WTC11 (cell line): Measurements from ENCODE around the gene HECW1. TPM values are rescaled to one million over a fixed set of nuclear protein-coding genes. Genes with fewer than 3 reads are reported as not detected.

Source experiments
- ATAC-seq: fragments of 200-7000 bp; cut with Tn5 transposase; 2 replicates; pipeline ENCODE4 v1.10.0; 2021; ENCODE audit warnings: mild to moderate bottlenecking, moderate library complexity
- CTCF ChIA-PET: fragments of 300-600 bp; sonication (Branson Sonifier 250); formaldehyde crosslinking; loops from one replicate; lab custom pipeline; 2021; ENCODE audit warnings: antibody characterized with exemption; lab: Charles Lee
- POLR2A ChIA-PET: fragments of 350-600 bp; sonication (Branson Sonifier 250); formaldehyde crosslinking; loops from one replicate; lab custom pipeline; 2021; ENCODE audit warnings: antibody characterized with exemption; lab: Charles Lee
- DNase-seq: peaks from one replicate; pipeline ENCODE4 v3.0.0; 2021; ENCODE audit warnings: low spot score
- H3K27ac Mint-ChIP-seq: 2 replicates; pipeline ENCODE4 v1.8.0; 2021; ENCODE audit warnings: mixed read lengths
- H3K27me3 Mint-ChIP-seq: 2 replicates; pipeline ENCODE4 v1.8.0; 2021; ENCODE audit warnings: low read depth, mild to moderate bottlenecking, moderate library complexity, mixed read lengths
- H3K36me3 Mint-ChIP-seq: 2 replicates; pipeline ENCODE4 v1.8.0; 2021; ENCODE audit warnings: mixed read lengths
- H3K4me1 Mint-ChIP-seq: 2 replicates; pipeline ENCODE4 v1.8.0; 2022; ENCODE audit warnings: mixed read lengths
- H3K4me3 Mint-ChIP-seq: 2 replicates; pipeline ENCODE4 v1.8.0; 2021; ENCODE audit warnings: mild to moderate bottlenecking, moderate library complexity, mixed read lengths
- H3K9me3 Mint-ChIP-seq: 2 replicates; pipeline ENCODE4 v1.8.0; 2021; ENCODE audit warnings: mixed read lengths
- ATF1 ChIP-seq: sonication (generic); formaldehyde crosslinking; IDR thresholded peaks from 2 replicates; pipeline ENCODE4 v1.8.1; 2023; ENCODE audit warnings: mild to moderate bottlenecking, moderate library complexity, missing genetic modification reagents
- ATF6 ChIP-seq: sonication (generic); formaldehyde crosslinking; IDR thresholded peaks from 2 replicates; pipeline ENCODE4 v1.8.1; 2023; ENCODE audit warnings: mild to moderate bottlenecking, missing genetic modification reagents
- CBFB ChIP-seq: sonication (generic); formaldehyde crosslinking; IDR thresholded peaks from 2 replicates; pipeline ENCODE4 v1.8.1; 2022; ENCODE audit warnings: mild to moderate bottlenecking, low read depth, missing genetic modification reagents
- CDX4 ChIP-seq: fragments of 250-450 bp; sonication (Bioruptor Pico); IDR thresholded peaks from 2 replicates; pipeline ENCODE4 v1.9.0; 2021; ENCODE audit warnings: moderate library complexity, mild to moderate bottlenecking, inconsistent platforms, borderline replicate concordance
- CREM ChIP-seq: sonication (generic); formaldehyde crosslinking; IDR thresholded peaks from 2 replicates; pipeline ENCODE4 v1.8.1; 2022; ENCODE audit warnings: mild to moderate bottlenecking, missing genetic modification reagents, moderate library complexity
- CTCF ChIP-seq: fragments of 200-600 bp; IDR thresholded peaks from 2 replicates; pipeline ENCODE4 v1.8.0; 2022; ENCODE audit warnings: antibody characterized with exemption
- ERG ChIP-seq: fragments of 250-450 bp; sonication (Bioruptor Pico); IDR thresholded peaks from 2 replicates; pipeline ENCODE4 v1.8.0; 2021; ENCODE audit warnings: mild to moderate bottlenecking
- ESRRA ChIP-seq: sonication (generic); formaldehyde crosslinking; IDR thresholded peaks from 2 replicates; pipeline ENCODE4 v1.8.1; 2022; ENCODE audit warnings: mild to moderate bottlenecking, missing genetic modification reagents, borderline replicate concordance
- FOXJ3 ChIP-seq: sonication (generic); formaldehyde crosslinking; IDR thresholded peaks from 2 replicates; pipeline ENCODE4 v1.9.0; 2021; ENCODE audit warnings: missing genetic modification reagents, mild to moderate bottlenecking, borderline replicate concordance
- FOXP1 ChIP-seq: sonication (generic); formaldehyde crosslinking; IDR thresholded peaks from 2 replicates; pipeline ENCODE4 v1.8.0; 2022; ENCODE audit warnings: missing genetic modification reagents, mild to moderate bottlenecking, moderate library complexity, borderline replicate concordance
- FOXP4 ChIP-seq: sonication (generic); formaldehyde crosslinking; IDR thresholded peaks from 2 replicates; pipeline ENCODE4 v1.8.0; 2022; ENCODE audit warnings: mild to moderate bottlenecking, missing genetic modification reagents
- GABPB1 ChIP-seq: sonication (generic); formaldehyde crosslinking; IDR thresholded peaks from 2 replicates; pipeline ENCODE4 v1.8.1; 2023; ENCODE audit warnings: mild to moderate bottlenecking, missing genetic modification reagents
- IRF1 ChIP-seq: sonication (generic); formaldehyde crosslinking; IDR thresholded peaks from 2 replicates; pipeline ENCODE4 v1.8.0; 2023; ENCODE audit warnings: missing genetic modification reagents
- JUN ChIP-seq: sonication (generic); formaldehyde crosslinking; IDR thresholded peaks from 2 replicates; pipeline ENCODE4 v1.8.0; 2023; ENCODE audit warnings: mild to moderate bottlenecking, missing genetic modification reagents
- KAT7 ChIP-seq: sonication (generic); formaldehyde crosslinking; IDR thresholded peaks from 2 replicates; pipeline ENCODE4 v1.8.1; 2023; ENCODE audit warnings: missing genetic modification reagents, mild to moderate bottlenecking, borderline replicate concordance
- MXD4 ChIP-seq: fragments of 250-450 bp; sonication (Bioruptor Pico); IDR thresholded peaks from 2 replicates; pipeline ENCODE4 v1.8.0; 2021; ENCODE audit warnings: mild to moderate bottlenecking, moderate library complexity, borderline replicate concordance
- NFATC4 ChIP-seq: fragments of 250-450 bp; sonication (Bioruptor Pico); IDR thresholded peaks from 2 replicates; pipeline ENCODE4 v1.9.0; 2021; ENCODE audit warnings: mild to moderate bottlenecking
- NFE2L1 ChIP-seq: sonication (generic); formaldehyde crosslinking; IDR thresholded peaks from 2 replicates; pipeline ENCODE4 v1.8.1; 2023; ENCODE audit warnings: missing genetic modification reagents
- TEAD1 ChIP-seq: sonication (generic); formaldehyde crosslinking; IDR thresholded peaks from 2 replicates; pipeline ENCODE4 v1.8.0; 2022; ENCODE audit warnings: mild to moderate bottlenecking, missing genetic modification reagents
- ZBTB21 ChIP-seq: sonication (generic); formaldehyde crosslinking; IDR thresholded peaks from 2 replicates; pipeline ENCODE4 v1.8.1; 2023; ENCODE audit warnings: mild to moderate bottlenecking, missing genetic modification reagents, borderline replicate concordance
- ZNF121 ChIP-seq: sonication (generic); formaldehyde crosslinking; IDR thresholded peaks from 2 replicates; pipeline ENCODE4 v1.8.0; 2023; ENCODE audit warnings: missing genetic modification reagents
- ZNF138 ChIP-seq: sonication (generic); formaldehyde crosslinking; conservative IDR thresholded peaks from 2 replicates; pipeline ENCODE4 v1.8.1; 2022; ENCODE audit warnings: mild to moderate bottlenecking, moderate library complexity, missing genetic modification reagents
- ZNF219 ChIP-seq: sonication (generic); formaldehyde crosslinking; IDR thresholded peaks from 2 replicates; pipeline ENCODE4 v1.8.0; 2023; ENCODE audit warnings: missing genetic modification reagents, mild to moderate bottlenecking, borderline replicate concordance
- ZNF263 ChIP-seq: sonication (generic); formaldehyde crosslinking; IDR thresholded peaks from 2 replicates; pipeline ENCODE4 v1.8.1; 2022; ENCODE audit warnings: low read depth, mild to moderate bottlenecking, moderate library complexity, missing genetic modification reagents
- ZNF396 ChIP-seq: fragments of 250-450 bp; sonication (Bioruptor Pico); IDR thresholded peaks from 2 replicates; pipeline ENCODE4 v1.8.0; 2021; ENCODE audit warnings: mild to moderate bottlenecking, moderate library complexity, borderline replicate concordance
- ZNF671 ChIP-seq: fragments of 250-450 bp; sonication (Bioruptor Pico); IDR thresholded peaks from 2 replicates; pipeline ENCODE4 v1.8.0; 2021; ENCODE audit warnings: mild to moderate bottlenecking
- total RNA-seq: library from RNA; stranded (reverse); gene quantifications from 3 replicates; pipeline ENCODE4 v1.2.3, GENCODE V29; 2021

Gene HECW1
- total RNA-seq, 1 experiment from 2014 or later = 6.1 TPM

- TF ChIP-seq ZNF138 (no peak), ZNF121 (CRISPR knock-in tag) (no peak), ZNF671 (CRISPR knock-in tag) (no peak), ZNF263 (CRISPR knock-in tag) (no peak), CTCF (peak; percentile 96), NFE2L1 (CRISPR knock-in tag) (no peak), TEAD1 (CRISPR knock-in tag) (0 out of 2 replicates have a peak, but pooled peaks have one; percentile 18), FOXP1 (no peak), NFATC4 (CRISPR knock-in tag) (no peak), KAT7 (CRISPR knock-in tag) (no peak), ZNF219 (no peak), ZBTB21 (peak; percentile 82; the same call in 1 of the 2 replicates)
These were observed 327.4 kb downstream of the HECW1 start (continued) for GRCh38 chr7:43439631-43440401.

GRCh38 chr7:43441231-43442130 is 329.0 kb downstream of the HECW1 start:
- no peak overlapping the region for H3K27ac Mint-ChIP-seq
- H3K27me3 Mint-ChIP-seq = no peaks in the 10 kb centered on the region; the same call in 1 of the 2 replicates
- no peak overlapping the region for H3K4me3 Mint-ChIP-seq
- no peaks in the 10 kb centered on the region for H3K9me3 Mint-ChIP-seq
- no peaks in the 10 kb centered on the region for H3K36me3 Mint-ChIP-seq
- ChIA-PET CTCF (interaction anchor here (2.3 kb wide), 1 partner anchor 14 kb away, joined by 25 read pairs; no protein-coding TSS in a partner anchor), POLR2A (no interaction called here)
- ATAC-seq (no peak), DNase-seq (no peak)
- H3K4me1 Mint-ChIP-seq = peaks cover 25% of the 10 kb centered on the region
- TF ChIP-seq ATF1 (no peak), MXD4 (no peak), ERG (no peak), ZNF396 (CRISPR knock-in tag) (no peak), FOXP4 (CRISPR knock-in tag) (no peak), GABPB1 (CRISPR knock-in tag) (no peak), CREM (CRISPR knock-in tag) (no peak), TEAD1 (CRISPR knock-in tag) (no peak), ZNF263 (CRISPR knock-in tag) (no peak), NFATC4 (CRISPR knock-in tag) (no peak), ZNF219 (no peak), CDX4 (CRISPR knock-in tag) (no peak), JUN (CRISPR knock-in tag) (no peak), ESRRA (no peak), IRF1 (no peak), CBFB (CRISPR knock-in tag) (no peak), FOXJ3 (CRISPR knock-in tag) (no peak), ATF6 (CRISPR knock-in tag) (no peak)
